Measurements from ENCODE around the gene XYLB.

Gene XYLB

DNA sequence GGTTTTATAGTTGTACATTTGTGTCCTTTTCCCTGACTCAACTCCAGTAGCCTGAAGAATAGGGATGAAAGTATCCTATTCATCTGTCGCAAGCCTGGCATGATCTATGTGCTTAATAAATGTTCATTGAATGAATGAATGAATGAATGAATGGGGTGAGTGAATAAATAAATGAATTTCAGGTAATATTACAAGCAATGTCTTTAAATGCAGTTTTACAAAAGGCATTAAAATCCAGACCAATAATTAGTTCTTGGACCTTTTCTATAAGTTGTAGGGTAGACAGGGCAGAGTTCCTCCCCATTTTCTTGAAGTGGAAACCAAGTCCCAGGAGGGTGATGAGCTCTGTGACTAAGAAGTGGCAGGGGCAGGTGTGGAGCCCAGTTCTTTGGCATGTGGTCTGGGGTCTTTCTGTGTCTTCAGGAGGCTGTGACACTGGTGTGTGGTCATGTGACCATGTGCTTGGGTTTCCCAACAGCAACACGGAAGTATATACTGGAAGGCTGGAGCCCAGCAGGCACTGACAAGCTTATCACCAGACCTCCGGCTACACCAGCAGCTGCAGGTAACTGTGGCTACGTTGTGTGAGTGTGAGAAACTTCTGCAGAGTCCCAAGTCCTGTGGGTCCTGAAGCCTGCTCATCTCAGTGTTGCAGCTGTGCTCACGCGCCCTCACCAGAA lies 18.3 kb downstream of the XYLB start:
- DNase-seq (ENCODE audit: low read depth) = no peak

DNA sequence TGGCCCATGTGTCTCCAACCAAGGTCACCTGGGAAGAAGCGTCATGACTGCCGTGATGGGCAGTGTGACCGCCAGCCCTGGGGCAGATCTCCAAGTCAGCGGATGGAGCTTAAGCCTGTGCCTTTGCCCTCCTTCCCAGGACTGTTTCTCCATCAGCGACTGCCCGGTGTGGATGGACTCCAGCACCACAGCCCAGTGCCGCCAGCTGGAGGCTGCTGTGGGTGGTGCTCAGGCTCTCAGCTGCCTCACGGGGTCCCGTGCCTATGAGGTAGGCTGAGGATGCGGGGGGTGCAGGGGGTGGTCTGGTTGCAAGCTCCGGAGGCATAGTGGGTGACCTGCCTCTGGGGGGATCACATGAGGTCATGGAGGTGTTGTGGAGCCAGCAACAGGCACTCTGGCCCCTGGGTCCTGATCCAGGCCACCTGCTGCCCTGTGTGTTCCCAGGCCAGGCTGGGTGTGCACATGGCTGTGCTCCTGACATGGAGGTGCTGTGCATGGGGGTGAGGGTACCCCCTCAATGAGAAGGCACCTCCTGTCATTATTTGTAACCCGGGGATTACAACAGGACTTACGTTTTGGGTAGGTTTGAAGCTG lies 19.0 kb downstream of the XYLB start:
- no peak for DNase-seq (ENCODE audit: low read depth)

DNA sequence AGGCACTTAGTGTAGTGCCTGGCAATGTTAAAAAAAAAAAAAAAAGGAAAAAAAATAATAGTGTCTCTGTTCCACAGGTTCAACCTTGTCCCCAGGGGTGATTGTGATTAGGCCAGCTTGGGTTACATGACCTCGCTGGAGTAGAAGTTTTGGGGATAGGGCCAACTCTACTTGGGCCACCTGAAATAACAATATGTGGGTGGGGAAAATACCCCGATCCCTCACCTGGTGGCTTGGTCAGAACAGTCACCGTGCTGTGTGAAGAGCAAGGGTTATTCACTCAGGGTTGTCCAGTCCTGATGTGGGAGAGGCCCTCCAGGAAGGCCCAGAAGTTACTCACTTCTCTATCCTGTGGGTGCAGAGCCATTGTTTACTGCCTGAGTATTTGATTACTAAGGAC lies 19.5 kb downstream of the XYLB start:
- DNase-seq (ENCODE audit: low read depth) = no peak

DNA sequence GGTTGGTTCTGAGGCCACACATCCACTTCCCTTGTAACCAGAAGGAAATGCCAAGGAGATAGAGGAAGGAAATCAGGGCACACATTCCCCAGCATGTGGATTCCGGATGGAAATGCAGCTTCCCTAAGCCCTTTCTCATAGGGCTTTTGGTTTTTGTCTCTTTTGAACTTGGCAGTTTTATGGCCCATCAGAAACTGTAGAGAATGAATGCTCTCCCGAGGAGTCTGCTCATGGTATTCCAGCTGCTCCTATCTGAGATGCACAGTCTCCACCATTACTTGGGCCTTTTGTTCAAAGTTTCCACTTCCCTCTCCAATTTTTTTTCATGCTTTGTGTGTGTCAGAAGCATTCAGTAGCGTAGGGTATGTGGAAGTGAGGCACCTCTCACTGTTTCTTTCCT lies 21.2 kb downstream of the XYLB start:
- no peak for DNase-seq (ENCODE audit: low read depth)

DNA sequence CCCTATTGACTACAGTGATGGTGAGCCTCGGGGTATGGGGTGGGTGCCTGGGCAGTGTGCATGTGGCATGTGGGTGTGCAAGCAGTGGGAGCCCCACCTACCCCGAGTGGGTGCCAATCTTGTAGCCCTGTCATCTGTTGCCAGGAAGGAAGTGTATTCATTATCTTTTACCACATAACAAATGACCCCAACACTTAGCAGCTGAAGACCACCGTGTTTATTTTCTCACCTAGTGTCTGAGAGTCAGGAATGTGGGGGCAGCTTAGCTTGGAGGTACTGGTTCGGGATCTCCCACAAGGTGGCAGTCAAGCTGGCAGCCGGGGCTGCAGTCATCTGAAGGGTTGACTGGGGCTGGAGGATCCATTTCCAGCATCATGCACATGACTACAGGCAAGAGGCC lies 21.7 kb downstream of the XYLB start:
- no peak for DNase-seq (ENCODE audit: low read depth)

DNA sequence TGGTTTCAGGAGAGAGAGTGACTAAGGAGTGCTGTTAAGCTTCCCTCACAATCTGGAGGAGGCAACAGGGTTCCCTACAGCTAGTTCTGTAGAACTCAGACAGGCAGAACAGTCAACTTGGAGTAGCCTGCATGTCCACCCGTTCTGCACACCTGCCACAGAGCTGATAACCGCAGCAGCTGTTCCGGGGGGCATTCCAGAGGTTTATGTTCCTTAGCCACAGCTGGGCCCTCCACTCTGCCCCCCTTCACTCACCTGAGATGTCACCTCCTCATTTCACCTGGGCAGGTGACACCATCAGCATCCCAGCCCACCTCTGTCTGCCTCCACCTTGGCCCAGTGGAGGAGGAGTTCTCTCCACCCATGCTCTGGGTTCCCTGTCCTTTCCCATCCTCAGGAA lies 22.6 kb downstream of the XYLB start:
- DNase-seq (ENCODE audit: low read depth) = no peak

DNA sequence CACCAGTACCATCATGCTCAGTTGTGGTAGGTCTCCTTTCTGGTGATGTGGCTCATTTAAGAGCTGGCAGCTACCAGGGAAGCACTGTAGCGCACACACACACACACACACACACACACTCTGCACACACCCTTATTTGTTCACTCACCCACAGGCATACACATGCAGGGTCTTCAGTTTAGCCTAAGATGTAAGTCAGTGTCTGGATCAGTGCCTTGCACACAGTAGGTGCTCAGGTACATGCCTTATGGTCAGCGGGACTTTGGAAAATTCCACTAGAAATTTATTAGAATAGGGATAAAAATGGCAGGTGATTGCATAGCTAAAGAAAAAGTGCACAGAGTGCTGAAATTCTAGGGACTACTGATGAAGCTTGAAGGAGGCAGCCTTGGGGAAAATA lies 23.6 kb downstream of the XYLB start:
- no peak for DNase-seq (ENCODE audit: low read depth)

DNA sequence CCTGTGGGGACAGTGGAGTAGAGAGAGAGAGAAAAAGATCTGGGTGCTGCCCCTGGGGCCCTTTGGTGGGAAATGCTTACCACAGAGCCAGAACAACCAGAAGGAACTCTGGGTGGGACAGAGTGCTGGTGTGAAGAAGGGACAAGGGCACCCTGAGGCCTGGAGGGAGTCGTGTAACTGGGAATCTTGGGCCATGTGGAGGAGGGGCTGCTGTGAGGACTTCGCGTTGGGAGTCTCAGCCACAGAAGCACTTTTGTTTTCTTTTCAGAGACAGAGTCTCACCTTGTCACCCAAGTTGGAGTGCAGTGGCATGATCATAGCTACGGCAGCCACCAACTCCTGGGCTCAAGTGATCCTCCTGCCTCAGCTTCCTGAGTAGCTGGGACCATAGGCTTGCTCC lies 24.3 kb downstream of the XYLB start:
- DNase-seq (ENCODE audit: low read depth) = no peak

DNA sequence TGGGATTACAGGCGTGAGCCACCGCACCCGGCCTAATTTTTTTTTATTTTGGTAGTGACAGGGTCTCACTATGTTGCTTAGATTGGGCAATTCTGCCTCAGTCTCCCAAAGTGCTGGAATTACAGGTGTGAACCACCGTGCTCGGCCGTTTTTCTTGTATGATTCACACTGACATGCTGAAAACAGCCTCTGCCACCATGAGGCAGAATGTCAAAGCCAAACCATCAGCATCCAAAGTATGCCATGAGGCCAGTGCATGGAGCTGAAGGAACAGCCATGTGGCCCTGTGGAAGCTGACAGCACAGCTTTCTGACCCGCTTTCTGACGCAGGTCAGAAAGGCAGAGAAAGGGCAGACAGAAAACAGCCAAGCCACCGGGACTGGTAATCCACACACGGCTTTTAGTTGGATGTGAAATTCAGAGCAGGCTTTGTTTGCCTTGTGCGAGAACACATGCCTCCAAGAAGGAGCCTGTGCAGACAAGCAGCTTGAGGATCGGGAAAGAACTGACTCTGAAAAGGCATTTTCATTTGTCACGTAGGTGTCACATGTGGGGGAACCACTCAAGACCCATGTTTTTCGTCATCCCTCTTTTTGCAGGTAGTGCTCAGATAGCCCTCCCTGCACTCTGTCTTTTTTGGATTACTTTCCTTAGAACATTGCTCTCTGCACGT lies 25.1 kb downstream of the XYLB start:
- no peak for DNase-seq (ENCODE audit: low read depth)

DNA sequence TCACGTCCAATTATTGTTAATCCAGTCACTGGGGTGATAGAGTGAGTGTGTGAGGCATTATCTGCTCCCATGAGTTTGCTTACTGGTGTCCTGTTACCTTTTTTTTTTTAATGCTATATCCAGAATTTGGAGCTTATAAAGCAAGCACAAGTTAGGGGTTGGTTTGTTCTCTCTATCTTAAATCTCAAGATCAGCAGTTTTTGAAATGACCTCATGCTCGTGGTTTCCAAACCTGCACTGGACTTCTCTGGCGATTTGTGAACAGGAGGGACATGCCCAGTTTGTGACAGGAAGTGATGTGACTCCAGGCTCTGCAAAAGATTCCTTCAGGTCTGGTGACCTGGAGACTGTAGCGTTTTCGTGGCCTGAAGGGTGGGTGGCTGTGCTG lies 25.6 kb downstream of the XYLB start:
- DNase-seq (ENCODE audit: low read depth) = no peak

DNA sequence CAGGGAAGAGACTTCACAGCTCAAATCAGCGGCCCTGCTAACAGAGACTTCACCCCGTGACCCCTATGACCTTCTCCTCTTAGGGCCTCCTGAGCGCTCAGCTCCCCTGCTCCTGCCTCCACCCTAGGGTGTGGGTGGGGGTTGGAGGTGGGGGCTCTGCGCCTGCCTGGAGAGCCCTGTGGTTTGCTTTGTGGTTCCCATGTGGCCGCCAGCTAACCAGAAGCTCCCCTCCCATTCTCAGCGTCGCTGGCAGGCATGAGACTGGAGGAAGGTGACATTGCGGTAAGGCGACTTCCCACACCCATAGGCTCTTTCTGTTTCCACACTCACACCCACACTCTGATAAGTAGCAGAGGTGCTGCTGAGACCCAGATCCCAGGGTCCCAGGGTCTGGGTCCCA lies 27.6 kb downstream of the XYLB start:
- DNase-seq (ENCODE audit: low read depth) = no peak

DNA sequence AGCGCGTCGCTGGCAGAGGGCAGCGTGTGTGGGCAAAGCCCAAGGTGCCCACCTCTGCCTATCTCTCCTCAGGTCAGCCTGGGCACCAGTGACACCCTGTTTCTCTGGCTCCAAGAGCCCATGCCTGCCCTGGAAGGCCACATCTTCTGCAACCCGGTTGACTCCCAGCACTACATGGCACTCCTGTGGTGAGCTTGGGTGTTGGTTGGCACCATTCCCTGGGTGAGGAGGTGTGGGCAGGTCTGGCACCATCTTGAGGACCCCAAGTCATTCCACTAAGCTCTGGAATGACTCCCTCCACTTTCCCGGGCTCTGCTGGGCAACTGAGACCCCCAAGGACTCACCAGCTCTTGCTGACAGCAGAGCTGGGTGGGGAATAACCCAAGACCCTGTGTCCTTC lies 28.5 kb downstream of the XYLB start:
- DNase-seq (ENCODE audit: low read depth) = no peak

DNA sequence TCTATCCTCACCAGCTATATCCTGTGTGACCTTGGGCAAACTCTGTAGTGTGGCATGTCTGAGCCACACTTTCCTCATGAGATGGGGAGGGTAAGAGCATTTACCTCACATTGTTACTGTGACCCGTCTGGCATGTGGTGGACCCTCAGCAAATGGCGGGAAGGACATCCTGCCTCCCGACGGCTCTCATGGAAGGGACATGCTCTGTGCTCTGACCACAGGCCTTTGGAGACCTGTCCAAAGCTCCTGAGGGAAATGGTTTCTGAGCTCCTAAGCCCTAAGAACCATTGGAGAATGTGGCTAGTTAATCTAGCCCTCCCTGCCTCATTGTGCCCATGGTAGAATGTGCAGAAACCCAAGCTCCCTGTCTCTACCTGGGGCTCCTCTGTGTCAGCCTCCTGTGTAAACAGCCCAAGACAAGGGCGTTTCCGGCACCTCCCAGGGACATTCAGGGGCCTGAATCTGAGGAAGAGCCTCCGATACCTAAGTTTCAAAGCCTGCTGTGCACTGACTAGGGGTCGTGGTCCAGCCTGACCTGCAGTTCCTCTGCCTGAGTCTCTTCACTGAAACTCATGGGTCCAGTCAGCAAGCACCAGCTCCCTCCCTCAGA lies 29.0 kb downstream of the XYLB start:
- no peak for DNase-seq (ENCODE audit: low read depth)

DNA sequence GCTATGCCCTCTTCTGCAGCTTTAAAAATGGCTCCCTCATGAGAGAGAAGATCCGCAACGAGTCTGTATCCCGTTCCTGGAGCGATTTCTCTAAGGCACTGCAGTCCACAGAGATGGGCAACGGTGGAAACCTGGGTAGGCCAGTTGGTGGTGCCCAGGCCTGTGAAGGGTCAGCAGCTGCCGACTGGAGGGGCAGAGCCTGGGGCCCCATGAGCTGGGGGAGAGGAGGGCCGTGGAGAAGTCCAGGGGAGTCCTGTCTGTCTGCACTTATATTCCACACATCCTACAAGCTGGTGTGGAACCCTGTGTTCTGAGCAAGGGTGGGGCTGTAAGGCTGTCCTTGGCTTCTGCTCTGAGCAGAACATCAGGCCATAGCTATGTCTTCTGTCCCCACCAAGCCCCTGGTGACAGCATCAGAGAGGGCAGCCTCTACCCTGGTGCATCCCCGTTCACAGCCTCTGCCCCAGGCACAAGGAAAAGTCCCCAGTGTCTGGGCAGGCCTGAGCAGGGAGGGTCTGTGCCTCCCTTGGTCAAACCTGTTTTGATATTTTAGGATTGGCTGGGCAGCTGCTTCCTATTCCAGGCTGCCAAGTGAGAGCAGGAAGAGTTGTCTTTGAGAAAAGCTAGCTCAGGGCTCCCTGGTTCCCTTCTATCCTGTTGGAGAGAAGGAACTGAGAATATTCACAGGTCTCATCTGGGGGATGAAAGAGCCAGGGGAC lies 29.7 kb downstream of the XYLB start:
- DNase-seq (ENCODE audit: low read depth) = no peak

DNA sequence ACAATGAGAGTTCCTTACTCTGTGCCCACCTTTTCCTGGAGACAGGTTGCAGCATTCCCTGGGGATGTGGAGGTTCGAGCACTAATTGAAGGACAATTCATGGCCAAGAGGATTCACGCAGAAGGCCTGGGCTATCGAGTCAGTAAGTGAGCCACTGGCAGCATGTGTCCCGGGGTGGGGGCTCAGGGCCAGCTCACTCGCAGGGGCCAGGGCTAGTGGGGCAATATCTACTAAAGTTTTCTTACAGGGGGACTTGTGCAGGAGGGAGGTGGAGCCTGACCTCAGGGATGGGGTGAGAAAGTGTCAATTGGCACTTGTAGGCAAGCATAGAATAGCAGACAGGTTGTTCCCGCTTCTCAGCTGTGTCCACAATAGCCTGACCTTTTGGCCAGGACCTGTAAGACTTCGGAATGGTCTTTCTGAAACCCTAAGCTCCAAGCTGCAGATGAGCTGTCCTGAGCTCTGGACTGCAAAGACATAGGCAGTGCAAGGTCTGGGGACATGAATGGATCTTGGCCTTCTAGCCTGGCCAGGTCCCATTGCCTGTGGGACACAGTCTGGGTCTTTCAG lies 32.7 kb downstream of the XYLB start:
- DNase-seq (ENCODE audit: low read depth) = no peak

DNA sequence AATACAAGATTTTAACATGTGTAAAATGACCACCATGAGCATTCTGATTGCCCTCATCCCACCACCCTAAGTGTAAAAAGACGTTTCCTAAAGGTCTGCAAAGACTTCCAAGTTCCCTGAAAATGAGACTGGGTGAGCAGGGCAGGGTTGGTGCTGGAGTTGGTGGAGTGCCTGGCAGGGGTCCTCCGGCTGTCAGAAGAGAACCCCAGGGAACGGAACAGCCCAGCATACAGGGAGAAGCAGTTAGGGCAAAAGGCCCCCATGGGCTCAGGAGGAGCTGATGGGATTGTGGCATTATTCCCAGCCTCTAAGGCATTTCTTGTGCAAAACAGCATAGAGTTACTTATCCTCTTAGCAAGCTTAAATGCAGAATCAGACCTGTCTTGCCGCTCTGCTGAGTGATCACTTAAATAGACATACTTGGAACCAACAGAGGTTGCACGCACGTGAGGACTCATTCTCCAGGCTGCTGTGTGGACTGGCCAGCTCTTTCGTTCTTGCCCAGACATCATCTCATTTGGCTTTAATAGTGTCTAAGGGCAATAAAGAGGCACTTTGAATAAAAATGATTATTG lies 36.0 kb downstream of the XYLB start:
- no peak for DNase-seq (ENCODE audit: low read depth)

DNA sequence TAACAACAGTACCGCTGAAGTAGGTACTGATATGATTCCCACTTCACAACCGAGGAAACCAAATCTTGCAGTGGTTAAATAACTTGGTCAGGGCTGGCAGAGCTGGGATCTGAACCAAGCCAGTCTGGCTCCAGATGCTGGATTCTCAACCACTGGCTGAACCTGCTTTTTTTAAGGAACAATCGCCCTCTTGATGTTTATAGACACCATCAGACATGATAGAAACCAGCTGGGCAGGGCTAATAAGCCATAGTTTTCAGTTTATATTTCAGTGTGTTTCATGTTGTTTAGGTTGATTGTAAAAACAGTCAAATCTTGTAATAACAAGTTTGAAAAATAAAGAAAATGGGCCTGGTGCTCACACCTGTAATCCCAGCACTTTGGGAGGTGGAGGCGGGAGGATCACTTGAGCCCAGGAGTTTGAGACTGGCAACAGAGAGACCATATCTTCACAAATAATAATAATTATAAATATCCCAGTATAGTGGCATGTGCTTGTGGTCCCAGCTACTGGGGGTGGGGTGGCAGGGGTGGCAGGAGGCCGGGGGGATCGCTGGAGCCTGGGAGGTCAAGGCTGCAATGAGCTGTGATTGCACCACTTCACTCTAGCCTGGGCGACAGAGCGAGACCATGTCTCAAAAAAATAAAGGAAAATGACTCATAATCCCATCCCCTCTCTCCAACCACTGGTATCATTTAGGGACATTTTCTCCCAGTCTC lies 36.7 kb downstream of the XYLB start:
- no peak for DNase-seq (ENCODE audit: low read depth)

DNA sequence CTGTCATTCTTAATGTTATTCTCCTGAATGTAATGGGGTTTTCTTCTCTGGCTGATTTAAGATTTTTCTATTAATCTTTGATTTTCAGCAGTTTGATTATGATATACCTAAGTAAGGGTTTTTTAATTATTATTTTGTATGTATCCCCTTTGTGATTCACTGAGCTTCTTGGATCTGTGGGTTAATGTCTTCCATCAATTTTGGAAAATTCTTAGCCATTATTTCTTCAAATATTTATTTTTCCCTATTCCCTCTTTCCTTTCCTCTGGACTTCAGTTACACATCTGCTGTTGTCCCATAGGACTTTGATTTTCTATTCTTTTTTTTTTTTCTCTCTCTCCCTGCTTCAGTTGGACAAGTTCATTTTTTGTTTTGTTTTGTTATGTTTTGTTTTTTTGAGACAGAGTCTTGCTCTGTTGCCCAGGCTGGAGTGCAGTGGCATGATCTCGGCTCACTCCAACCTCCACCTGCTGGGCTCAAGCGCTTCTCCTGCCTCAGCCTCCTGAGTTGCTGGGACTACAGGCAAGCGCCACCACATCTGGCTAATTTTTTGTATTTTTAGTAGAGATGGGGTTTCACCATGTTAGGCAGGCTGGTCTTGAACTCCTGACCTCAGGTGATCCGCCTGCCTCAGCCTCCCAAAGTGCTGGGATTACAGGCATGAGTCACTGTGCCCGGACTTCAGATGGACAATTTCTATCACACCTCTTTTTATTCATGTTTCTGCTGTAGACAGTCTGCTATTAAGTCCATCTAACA lies 40.6 kb downstream of the XYLB start:
- no peak for DNase-seq (ENCODE audit: low read depth)

DNA sequence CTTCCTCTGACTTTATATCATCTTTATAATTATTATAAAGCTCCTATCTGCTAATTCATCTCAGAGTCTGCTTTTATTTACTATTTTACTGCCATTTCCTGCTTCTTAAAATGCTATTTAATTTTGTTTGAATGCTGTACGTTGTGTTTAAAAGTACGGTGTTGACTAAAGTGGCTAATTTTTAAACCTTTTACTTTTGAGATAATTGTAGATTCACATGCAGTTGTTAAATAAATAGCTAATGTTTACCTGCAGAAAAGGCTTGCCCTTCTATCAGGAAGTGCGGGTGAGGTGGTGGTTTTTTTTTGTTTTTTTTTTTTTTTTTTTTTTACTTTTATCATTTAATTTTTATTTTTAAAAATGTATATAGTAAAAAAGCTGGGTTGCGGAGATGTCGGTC lies 41.3 kb downstream of the XYLB start:
- no peak for DNase-seq (ENCODE audit: low read depth)

DNA sequence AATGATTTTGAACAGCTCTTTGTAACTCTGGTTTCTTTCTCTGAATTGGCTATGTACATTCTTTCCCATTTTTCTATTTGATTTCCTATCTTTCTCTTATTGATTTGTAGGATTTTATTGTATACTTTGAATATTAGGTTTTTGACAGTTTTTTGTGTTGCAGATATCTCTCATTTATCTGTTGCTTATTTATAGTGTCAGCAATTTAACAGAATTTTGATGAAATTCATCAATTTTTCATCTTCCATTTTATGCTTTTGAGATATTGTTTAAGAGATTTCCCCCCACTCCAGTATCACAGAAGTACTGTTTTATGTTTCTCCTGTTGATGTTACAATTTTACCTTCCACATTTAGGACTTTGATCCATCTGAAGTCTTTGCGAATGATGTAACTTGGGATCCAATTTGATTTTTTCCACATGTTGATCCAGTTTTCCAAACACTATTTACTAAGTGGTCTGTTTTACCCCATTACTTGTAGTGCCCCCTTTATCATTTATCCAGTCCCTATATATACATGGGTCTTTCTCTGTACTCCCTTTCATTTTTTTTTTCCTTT lies 46.1 kb downstream of the XYLB start:
- DNase-seq (ENCODE audit: low read depth) = no peak

All from ELR (cell line).